ENCODE results near the gene FNDC3B. TPM values are rescaled to one million over a fixed set of nuclear protein-coding genes. Genes with fewer than 3 reads are reported as not detected.

FNDC3B gene
- total and polyA plus RNA-seq, 9 of the 15 experiments (the other 6 are each of a cell fraction or from before 2014, with no cell fraction given), result 7.0 to 35.8 (median 16.2) TPM

DNA sequence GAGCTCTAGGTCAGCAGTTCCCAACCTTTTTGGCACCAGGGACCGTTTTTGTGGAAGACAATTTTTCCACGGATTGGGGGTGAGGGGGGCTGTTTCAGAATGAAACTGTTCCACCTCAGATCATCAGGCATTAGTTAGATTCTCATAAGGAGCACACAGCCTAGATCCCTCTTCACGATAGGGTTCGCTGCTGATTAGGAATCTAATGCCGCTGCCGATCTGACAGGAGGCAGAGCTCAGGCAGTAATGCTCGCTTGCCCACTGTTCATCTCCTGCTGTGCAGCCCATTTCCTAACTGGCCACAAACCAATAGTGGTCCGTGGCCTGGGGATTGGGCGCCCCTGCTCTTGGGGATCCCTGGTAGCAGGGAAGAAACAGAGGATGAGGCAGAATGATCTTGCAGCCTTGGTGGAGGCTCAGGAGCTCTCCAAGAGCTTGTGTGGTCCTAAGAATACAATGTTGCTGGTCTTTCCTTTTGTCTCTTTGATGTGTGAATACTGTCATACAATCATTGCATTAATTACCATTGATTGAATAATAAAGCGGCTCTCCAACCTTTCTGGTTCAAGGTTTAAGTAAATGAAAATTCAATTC lies 183.2 kb downstream of the FNDC3B start:
- H3K27me3 ChIP-seq (ENCODE audit: control insufficient read depth in 2 of 2, insufficient read depth in 2 of 2, low read length in 2 of 2), result no peaks in the 10 kb centered on the region
- BruUV-seq (replicated peaks), result no TSS peak
- in situ Hi-C loops (cut with MboI), result no loop called here
- CTCF ChIA-PET (ENCODE audit: low intra/inter-chr PET ratio), result no interaction called here
- H3K4me3 ChIP-seq, result no peak overlapping the region
- ATAC-seq, result no peak
- TF ChIP-seq, protein P1, sequence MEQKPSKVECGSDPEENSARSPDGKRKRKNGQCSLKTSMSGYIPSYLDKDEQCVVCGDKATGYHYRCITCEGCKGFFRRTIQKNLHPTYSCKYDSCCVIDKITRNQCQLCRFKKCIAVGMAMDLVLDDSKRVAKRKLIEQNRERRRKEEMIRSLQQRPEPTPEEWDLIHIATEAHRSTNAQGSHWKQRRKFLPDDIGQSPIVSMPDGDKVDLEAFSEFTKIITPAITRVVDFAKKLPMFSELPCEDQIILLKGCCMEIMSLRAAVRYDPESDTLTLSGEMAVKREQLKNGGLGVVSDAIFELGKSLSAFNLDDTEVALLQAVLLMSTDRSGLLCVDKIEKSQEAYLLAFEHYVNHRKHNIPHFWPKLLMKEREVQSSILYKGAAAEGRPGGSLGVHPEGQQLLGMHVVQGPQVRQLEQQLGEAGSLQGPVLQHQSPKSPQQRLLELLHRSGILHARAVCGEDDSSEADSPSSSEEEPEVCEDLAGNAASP (IDR thresholded peaks at IDR 0.05), result no peak
- TF ChIP-seq ARID1B (IDR thresholded peaks at IDR 0.05), result no peak
- TF ChIP-seq HNRNPUL1 (IDR thresholded peaks at IDR 0.05; ENCODE audit: low read length), result no peak
- TF ChIP-seq, protein P2, sequence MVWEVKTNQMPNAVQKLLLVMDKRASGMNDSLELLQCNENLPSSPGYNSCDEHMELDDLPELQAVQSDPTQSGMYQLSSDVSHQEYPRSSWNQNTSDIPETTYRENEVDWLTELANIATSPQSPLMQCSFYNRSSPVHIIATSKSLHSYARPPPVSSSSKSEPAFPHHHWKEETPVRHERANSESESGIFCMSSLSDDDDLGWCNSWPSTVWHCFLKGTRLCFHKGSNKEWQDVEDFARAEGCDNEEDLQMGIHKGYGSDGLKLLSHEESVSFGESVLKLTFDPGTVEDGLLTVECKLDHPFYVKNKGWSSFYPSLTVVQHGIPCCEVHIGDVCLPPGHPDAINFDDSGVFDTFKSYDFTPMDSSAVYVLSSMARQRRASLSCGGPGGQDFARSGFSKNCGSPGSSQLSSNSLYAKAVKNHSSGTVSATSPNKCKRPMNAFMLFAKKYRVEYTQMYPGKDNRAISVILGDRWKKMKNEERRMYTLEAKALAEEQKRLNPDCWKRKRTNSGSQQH (CRISPR knock-in tag; IDR thresholded peaks at IDR 0.05), result no peak
- TF ChIP-seq, protein P3, sequence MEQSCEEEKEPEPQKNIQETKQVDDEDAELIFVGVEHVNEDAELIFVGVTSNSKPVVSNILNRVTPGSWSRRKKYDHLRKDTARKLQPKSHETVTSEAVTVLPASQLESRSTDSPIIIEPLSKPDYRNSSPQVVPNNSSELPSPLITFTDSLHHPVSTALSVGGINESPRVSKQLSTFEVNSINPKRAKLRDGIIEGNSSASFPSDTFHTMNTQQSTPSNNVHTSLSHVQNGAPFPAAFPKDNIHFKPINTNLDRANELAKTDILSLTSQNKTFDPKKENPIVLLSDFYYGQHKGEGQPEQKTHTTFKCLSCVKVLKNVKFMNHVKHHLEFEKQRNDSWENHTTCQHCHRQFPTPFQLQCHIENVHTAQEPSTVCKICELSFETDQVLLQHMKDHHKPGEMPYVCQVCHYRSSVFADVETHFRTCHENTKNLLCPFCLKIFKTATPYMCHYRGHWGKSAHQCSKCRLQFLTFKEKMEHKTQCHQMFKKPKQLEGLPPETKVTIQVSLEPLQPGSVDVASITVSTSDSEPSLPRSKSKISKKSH (CRISPR knock-in tag; IDR thresholded peaks at IDR 0.05), result no peak
- no peak for TF ChIP-seq ZNF764 (CRISPR knock-in tag; IDR thresholded peaks at IDR 0.05; ENCODE audit: low read depth)
- TF ChIP-seq ZSCAN29 (IDR thresholded peaks at IDR 0.05), result no peak
- TF ChIP-seq, protein P4, sequence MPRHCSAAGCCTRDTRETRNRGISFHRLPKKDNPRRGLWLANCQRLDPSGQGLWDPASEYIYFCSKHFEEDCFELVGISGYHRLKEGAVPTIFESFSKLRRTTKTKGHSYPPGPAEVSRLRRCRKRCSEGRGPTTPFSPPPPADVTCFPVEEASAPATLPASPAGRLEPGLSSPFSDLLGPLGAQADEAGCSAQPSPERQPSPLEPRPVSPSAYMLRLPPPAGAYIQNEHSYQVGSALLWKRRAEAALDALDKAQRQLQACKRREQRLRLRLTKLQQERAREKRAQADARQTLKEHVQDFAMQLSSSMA (CRISPR knock-in tag; IDR thresholded peaks at IDR 0.05), result no peak
- no peak for TF ChIP-seq KLF6 (CRISPR knock-in tag; IDR thresholded peaks at IDR 0.05; ENCODE audit: borderline replicate concordance)
- no peak for TF ChIP-seq NCOA4 (IDR thresholded peaks at IDR 0.05; ENCODE audit: partially characterized antibody)
- H3K79me2 ChIP-seq (ENCODE audit: control insufficient read depth, insufficient read depth, low read length), result peaks cover 57% of the 10 kb centered on the region
- no peak for DNase-seq (ENCODE audit: extremely low read depth in 1 of 4, low spot score in 3 of 4)
- H3K9me3 ChIP-seq (replicated peaks; ENCODE audit: control insufficient read depth, insufficient read depth, low read depth, low read length), result no peaks in the 10 kb centered on the region
- intact Hi-C loops (cut with micrococcal nuclease), result no loop called here
- no peaks in the 10 kb centered on the region for H3K9me1 ChIP-seq (ENCODE audit: control insufficient read depth, insufficient read depth, low read length)
- no peak for FAIRE-seq
- no peaks in the 10 kb centered on the region; a peak in 1 of 5 replicates for H3K4me1 ChIP-seq (replicated peaks in 1 of 2; ENCODE audit: control insufficient read depth in 2 of 2, insufficient read depth in 2 of 2, low read length in 2 of 2)
- no peak overlapping the region for H3K9ac ChIP-seq (ENCODE audit: insufficient read depth in 1 of 2, low read depth in 2 of 2, low read length in 2 of 2)
- no peak overlapping the region for H3K27ac ChIP-seq (ENCODE audit: extremely low read depth, low read depth, low read length)
- 0 out of 2 replicates have a peak, but pooled peaks cover 7% of the 10 kb centered on the region for H4K20me1 ChIP-seq (replicated peaks; ENCODE audit: control insufficient read depth, insufficient read depth, low read length)
- H2AFZ ChIP-seq (ENCODE audit: low read depth, low read length), result no peak overlapping the region
- no peak overlapping the region for H3K4me2 ChIP-seq (ENCODE audit: insufficient read depth, low read length)
- POLR2A ChIA-PET, result interaction anchor here (0.6 to 1.4 kb wide), 2 partner anchors 9 to 14 kb away, joined by 3 read pairs; no protein-coding TSS in a partner anchor
- 66% methylated on average over 10 of the region's 10 CpGs for WGBS (ENCODE audit: insufficient coverage, low coverage, missing lambda C conversion rate)
- H3K36me3 ChIP-seq (ENCODE audit: control insufficient read depth, insufficient read depth, low read length), result peaks cover 11% of the 10 kb centered on the region; the same call in 2 of the 3 replicates
